PFSK-1 (cell line): Measurements from ENCODE around the gene RNFT2. TPM values are rescaled to one million over a fixed set of nuclear protein-coding genes. Genes with fewer than 3 reads are reported as not detected.
A peak's percentile ranks its signal among the peaks of the same experiment; 100 is the strongest.

ENCODE experiments used
- FOXP2 ChIP-seq: optimal IDR thresholded peaks from 2 replicates; pipeline ENCODE3; 2011; ENCODE audit warnings: borderline replicate concordance, control low read depth, inconsistent platforms; ENCODE audit not compliant: insufficient read depth; ENCODE audit errors: extremely low read length, extremely low read depth
- POLR2AphosphoS5 ChIP-seq: IDR thresholded peaks from 2 replicates; pipeline ENCODE4 v1.6.1; 2012; ENCODE audit warnings: low read depth, mild to moderate bottlenecking, control low read depth, low read length, moderate library complexity
- REST ChIP-seq, 2 experiments: IDR thresholded peaks; 2 replicates each; pipeline versions ENCODE4 v1.6.1 to v1.8.0; 2011 to 2012; ENCODE audit warnings: low read depth in 2 of 2, low read length in 2 of 2, control low read depth in 1 of 2, inconsistent platforms in 1 of 2, mild to moderate bottlenecking in 1 of 2, moderate library complexity in 1 of 2; ENCODE audit not compliant: insufficient read depth in 1 of 2
- SIN3A ChIP-seq: IDR thresholded peaks from 2 replicates; pipeline ENCODE4 v1.6.1; 2012; ENCODE audit warnings: mild to moderate bottlenecking, low read length, moderate library complexity, borderline replicate concordance; ENCODE audit not compliant: insufficient read depth
- TAF1 ChIP-seq: IDR thresholded peaks from 2 replicates; pipeline ENCODE4 v1.6.1; 2012; ENCODE audit warnings: low read length, control low read depth, borderline replicate concordance; ENCODE audit not compliant: insufficient read depth
- polyA plus RNA-seq: library from polyadenylated mRNA; unstranded; fragments of >200 nt; gene quantifications from one replicate; pipeline ENCODE4 v1.2.1, GENCODE V29; 2012; ENCODE audit warnings: low read depth, missing spikeins; ENCODE audit not compliant: insufficient read length

The RNFT2 gene
- 2.6 TPM for polyA plus RNA-seq

DNA sequence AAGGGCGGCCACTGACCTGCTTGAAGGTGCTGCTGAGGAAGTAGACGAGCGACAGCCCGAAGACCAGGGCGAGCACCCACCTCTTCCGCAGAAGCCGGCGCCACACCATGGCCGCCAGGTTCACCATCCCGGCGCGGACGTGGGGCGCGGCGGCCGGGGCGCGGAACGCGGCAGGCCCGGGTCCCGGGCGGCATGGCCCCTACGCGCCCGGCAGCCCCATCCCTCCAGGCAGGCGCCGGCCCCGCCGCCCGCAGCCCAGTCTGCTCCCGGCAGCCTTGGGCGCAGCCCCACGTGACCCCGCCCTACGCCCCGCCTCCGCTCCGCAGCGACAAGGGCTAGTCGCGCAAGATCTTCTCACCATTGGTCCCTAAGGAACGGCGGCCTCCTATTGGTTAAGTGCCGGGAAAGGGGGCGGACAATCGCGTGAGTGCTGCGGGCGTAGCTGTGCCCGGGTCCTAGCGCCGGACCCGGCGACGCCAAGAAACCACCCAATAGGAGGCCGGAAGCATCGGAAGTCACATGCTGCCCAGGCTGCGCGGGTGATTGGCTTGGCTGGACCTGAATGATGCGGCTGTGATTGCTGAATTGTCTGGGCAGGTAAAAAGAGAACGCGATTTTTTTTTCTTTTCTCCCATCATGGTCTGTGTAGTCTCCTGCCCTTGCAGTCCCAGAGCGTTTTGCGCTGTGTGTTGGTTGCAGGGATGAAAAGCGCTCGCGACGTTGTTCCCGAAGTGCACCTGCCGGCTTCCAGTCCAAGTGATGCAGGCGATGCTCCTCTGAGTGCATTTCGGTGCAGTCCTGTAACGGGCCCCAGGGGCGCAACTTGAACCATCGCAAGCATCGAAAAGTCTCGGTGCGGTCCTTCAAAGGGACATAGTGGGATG is at the start of gene RNFT2, which contains the start of gene SPRING1:
Gene RNFT2, plus strand, starts transcription at position 542 of the 884 bp plus-strand sequence. CDS start 2,183 bp downstream, outside the sequence.
Gene SPRING1, minus strand, starts transcription at position 296 of the 884 bp plus-strand sequence. Its CDS starts 169 bp downstream, at position 127.
- TF ChIP-seq POLR2AphosphoS5, result peak; percentile 55; the same call in 1 of the 2 replicates
- TF ChIP-seq TAF1, result no peak
- TF ChIP-seq REST (IDR thresholded peaks at IDR 0.05; ENCODE audit: insufficient read depth in 1 of 2, low read depth in 2 of 2, low read length in 2 of 2), result 0 out of 4 replicates have a peak, but pooled peaks of 1 of the 2 experiments have one; percentile 12

DNA sequence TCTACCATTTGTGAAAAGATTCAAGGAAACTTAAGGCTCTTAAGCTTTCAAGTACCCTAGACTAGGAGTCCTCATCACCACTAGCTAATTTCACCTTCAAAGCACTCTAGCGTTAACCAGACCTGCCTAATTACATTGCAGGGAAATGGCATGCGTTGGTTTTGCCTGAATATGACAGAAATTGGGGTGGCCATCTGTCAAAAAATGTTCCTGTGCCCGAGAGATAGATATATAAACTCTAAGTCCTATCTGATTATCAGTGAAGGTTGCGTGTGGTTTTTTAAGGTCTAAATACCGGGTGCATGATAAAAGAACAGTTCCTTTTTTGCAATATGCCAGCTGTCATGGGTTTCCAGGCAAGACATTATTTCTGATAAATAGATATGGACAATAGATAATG is 48.6 kb upstream of the RNFT2 start:
- TF ChIP-seq FOXP2 (no peak), TAF1 (no peak), POLR2AphosphoS5 (no peak), SIN3A (no peak), REST (IDR thresholded peaks at IDR 0.05; ENCODE audit: insufficient read depth in 1 of 2, low read depth in 2 of 2, low read length in 2 of 2) (no peak)

GRCh38 chr12:116689979-116690744 is 48.0 kb upstream of the RNFT2 start:
- TF ChIP-seq REST (IDR thresholded peaks at IDR 0.05; ENCODE audit: insufficient read depth in 1 of 2, low read depth in 2 of 2, low read length in 2 of 2) (no peak), FOXP2 (no peak), SIN3A (no peak), POLR2AphosphoS5 (no peak), TAF1 (no peak)

- TF ChIP-seq TAF1 (no peak), FOXP2 (no peak), REST (IDR thresholded peaks at IDR 0.05; ENCODE audit: insufficient read depth in 1 of 2, low read depth in 2 of 2, low read length in 2 of 2) (no peak), POLR2AphosphoS5 (no peak), SIN3A (no peak)
Measured at GRCh38 chr12:116691205-116691604, 46.9 kb upstream of the RNFT2 start.
